Transverse colon (tissue), 4 donors: Measurements from ENCODE around the gene GMDS. TPM values are rescaled to one million over a fixed set of nuclear protein-coding genes. Genes with fewer than 3 reads are reported as not detected.

Source experiments
- DNase-seq: peaks from one replicate; pipeline ENCODE4 v3.0.0-alpha.2; 2019
- H3K27ac ChIP-seq, 4 donors: fragments of 200-600 bp; sonication (generic); 2 replicates each; pipeline ENCODE4 v1.5.1; 2016 to 2018; ENCODE audit warnings: inconsistent platforms in 4 of 4
- H3K27me3 ChIP-seq: fragments of 200-600 bp; sonication (generic); 2 replicates; pipeline ENCODE4 v1.5.1; 2017; ENCODE audit warnings: inconsistent platforms
- H3K36me3 ChIP-seq, 4 donors: fragments of 200-600 bp; sonication (generic); 2 replicates each; pipeline ENCODE4 v1.5.1; 2017 to 2019; ENCODE audit warnings: inconsistent platforms in 4 of 4
- H3K4me1 ChIP-seq, 4 donors: fragments of 200-600 bp; sonication (generic); 2 replicates each; pipeline ENCODE4 v1.5.1; 2017 to 2020; ENCODE audit warnings: inconsistent platforms in 4 of 4
- H3K4me3 ChIP-seq, 4 donors: fragments of 200-600 bp; sonication (generic); 1 replicate in 1 of 4; 2 replicates in 3 of 4; pipeline versions ENCODE4 v1.5.1 to v1.6.1; 2017 to 2019; ENCODE audit warnings: inconsistent platforms in 4 of 4
- H3K9me3 ChIP-seq, 2 donors: fragments of 200-600 bp; sonication (generic); 2 replicates each; pipeline ENCODE4 v1.5.1; 2017 to 2019; ENCODE audit warnings: inconsistent platforms in 2 of 2
- CTCF ChIP-seq, 5 experiments: fragments of 200-600 bp in 3 of 5; fragments of 450-650 bp in 2 of 5; sonication (generic) in 3 of 5; IDR thresholded peaks; 1 replicate in 2 of 5; 2 replicates in 3 of 5; pipeline ENCODE4 v1.5.1; 2016 to 2017; ENCODE audit warnings: antibody characterized with exemption in 5 of 5, inconsistent platforms in 3 of 5, mild to moderate bottlenecking in 2 of 5, moderate library complexity in 1 of 5
- EP300 ChIP-seq: sonication (generic); formaldehyde crosslinking; IDR thresholded peaks from one replicate; pipeline ENCODE4 v1.6.1; 2017; ENCODE audit warnings: antibody characterized with exemption, low read depth
- POLR2A ChIP-seq: fragments of 450-650 bp; IDR thresholded peaks from one replicate; pipeline ENCODE4 v1.6.1; 2016; ENCODE audit warnings: antibody characterized with exemption, mild to moderate bottlenecking, moderate library complexity
- POLR2AphosphoS5 ChIP-seq, 3 donors: sonication (generic); formaldehyde crosslinking; IDR thresholded peaks; one replicate each; pipeline ENCODE4 v1.6.1; 2016; ENCODE audit warnings: antibody characterized with exemption in 3 of 3
- WGBS, 2 donors: methylation state at CpG; one replicate each; pipeline ENCODE4 v1.1.5; 2018; ENCODE audit warnings: low coverage in 1 of 2; 5-methylcytosine and 5-hydroxymethylcytosine counted together
- in situ Hi-C, 4 donors: fragments of 200-750 bp; cut with MboI; loops; one replicate each; pipeline versions ENCODE4 v1.15.0 to v1.15.1; 2017; ENCODE audit warnings: low sequenced_read_pairs in 3 of 4, low pct_ligation_motif_present in 1 of 4, low pct_unique_long_range_greater_than_20kb in 1 of 4
- intact Hi-C: fragments of 100-400 bp; cut with DNase I; formaldehyde crosslinking; loops from one replicate; pipeline ENCODE4 v1.15.1; 2023; ENCODE audit warnings: low total_unique reads
- total RNA-seq, 4 donors: library from RNA; depleted of rRNA; stranded (reverse); fragments of >200 nt; gene quantifications; one replicate each; pipeline ENCODE4 v1.1.0, GENCODE V29; 2016

Gene GMDS
- total RNA-seq, 4 donors from 2014 or later = 66.2 to 546 (median 102) TPM

GRCh38 chr6:2263896-2264295 lies 18.5 kb upstream of the GMDS start:
- H3K4me1 ChIP-seq = peaks cover 0 to 15% (median 3%) of the 10 kb centered on the region in 4 donors
- no peak overlapping the region for H3K27ac ChIP-seq
- in situ Hi-C loops = no loop called here
- peaks cover 0 to 12% (median under 1%) of the 10 kb centered on the region in 4 donors for H3K36me3 ChIP-seq
- H3K27me3 ChIP-seq = no peaks in the 10 kb centered on the region
- 93% methylated on average over 1 of the region's 1 CpG; no CpG with 5 or more reads in 1 of the 2 donors for WGBS, 2 donors
- no peak for TF ChIP-seq EP300
- TF ChIP-seq POLR2A = no peak
- TF ChIP-seq POLR2AphosphoS5 (IDR thresholded peaks at IDR 0.05) = no peak
- no peak for TF ChIP-seq CTCF (IDR thresholded peaks at IDR 0.05)
- H3K4me3 ChIP-seq = no peak overlapping the region
- intact Hi-C loops = no loop called here
- no peaks in the 10 kb centered on the region for H3K9me3 ChIP-seq
- DNase-seq = no peak

GRCh38 chr6:2259574-2259973 lies 14.2 kb upstream of the GMDS start:
- peak overlapping the region; percentile 72 to 86 (median 79) for H3K27ac ChIP-seq
- intact Hi-C loops = no loop called here
- peak overlapping the region in 1 of 4 donors; percentile 25 for H3K4me3 ChIP-seq
- TF ChIP-seq EP300 = no peak
- TF ChIP-seq CTCF (IDR thresholded peaks at IDR 0.05) = no peak
- TF ChIP-seq POLR2AphosphoS5 (IDR thresholded peaks at IDR 0.05) = no peak
- TF ChIP-seq POLR2A = no peak
- peaks cover 0 to 39% (median 22%) of the 10 kb centered on the region in 4 donors for H3K4me1 ChIP-seq
- H3K9me3 ChIP-seq = no peaks in the 10 kb centered on the region
- DNase-seq = no peak
- WGBS, 2 donors = 61 to 68% methylated on average over 4 to 5 of the region's 5 CpGs
- H3K27me3 ChIP-seq = no peaks in the 10 kb centered on the region
- H3K36me3 ChIP-seq = peaks cover 0 to 6% (median 0%) of the 10 kb centered on the region in 4 donors
- in situ Hi-C loops = no loop called here

- 41 to 52% methylated on average over 4 of the region's 4 CpGs for WGBS, 2 donors
- DNase-seq = peak; percentile 53
- peak overlapping the region; percentile 76 to 86 (median 80) for H3K27ac ChIP-seq
- H3K36me3 ChIP-seq = peaks cover 0 to under 1% (median 0%) of the 10 kb centered on the region in 4 donors
- peaks cover 0 to 39% (median 22%) of the 10 kb centered on the region in 4 donors for H3K4me1 ChIP-seq
- H3K4me3 ChIP-seq = peak overlapping the region in 1 of 4 donors; percentile 25
- TF ChIP-seq EP300 (peak; percentile 32), CTCF (IDR thresholded peaks at IDR 0.05) (no peak), POLR2A (no peak), POLR2AphosphoS5 (IDR thresholded peaks at IDR 0.05) (peak in 2 of 3 donors; percentile 53 to 77)
- in situ Hi-C loops = no loop called here
- no peaks in the 10 kb centered on the region for H3K27me3 ChIP-seq
- intact Hi-C loops = no loop called here
- no peaks in the 10 kb centered on the region for H3K9me3 ChIP-seq
Observed at GRCh38 chr6:2259002-2259494, 13.6 kb upstream of the GMDS start.

- Histone ChIP-seq H3K9me3 (no peaks in the 10 kb centered on the region), H3K27me3 (no peaks in the 10 kb centered on the region), H3K36me3 (no peaks in the 10 kb centered on the region), H3K4me1 (peaks cover 0 to 39% (median 22%) of the 10 kb centered on the region in 4 donors), H3K27ac (peak overlapping the region; percentile 76 to 86 (median 80)), H3K4me3 (no peak overlapping the region)
- intact Hi-C loops = no loop called here
- DNase-seq = no peak
- WGBS, 2 donors = 71 to 80% methylated on average over 3 of the region's 3 CpGs
- TF ChIP-seq POLR2A = no peak
- no peak for TF ChIP-seq POLR2AphosphoS5 (IDR thresholded peaks at IDR 0.05)
- TF ChIP-seq CTCF (IDR thresholded peaks at IDR 0.05) = no peak
- no peak for TF ChIP-seq EP300
- in situ Hi-C loops = no loop called here
Observed at GRCh38 chr6:2258112-2258511, 12.7 kb upstream of the GMDS start.
